Pulmonary artery endothelial cell (primary cell): ENCODE data around the gene MRPL39. TPM values are rescaled to one million over a fixed set of nuclear protein-coding genes. Genes with fewer than 3 reads are reported as not detected.
"Not testable (repeated sequence)": the region's sequence is repeated elsewhere in the genome, so short reads cannot be mapped to it uniquely, and the experiment has no call there.

Experiments used
- DNase-seq: peaks from one replicate; pipeline ENCODE4 v3.0.0-alpha.2; 2011; ENCODE audit warnings: low read depth, low spot score
- total RNA-seq: library from RNA; depleted of rRNA; stranded (reverse); fragments of >200 nt; gene quantifications from 2 replicates; pipeline ENCODE4 v1.2.3, GENCODE V29; 2014

The MRPL39 gene
- total RNA-seq = 47.1 and 65.4 TPM in 2 replicates

GRCh38 chr21:25607151-25608043 is at the start of gene MRPL39:
Gene MRPL39, minus strand, starts transcription at chr21:25607481. Its CDS starts 6 bp downstream, at chr21:25607475.
- peak; percentile 39 for DNase-seq

- no peak for DNase-seq
Observed at GRCh38 chr21:25656412-25656811, 49.1 kb upstream of the MRPL39 start.

GRCh38 chr21:25649146-25649545 is 41.9 kb upstream of the MRPL39 start:
- DNase-seq = no peak

- no peak for DNase-seq
Observed at GRCh38 chr21:25647647-25648046, 40.4 kb upstream of the MRPL39 start.

- no peak for DNase-seq
Observed at GRCh38 chr21:25646474-25646873, 39.2 kb upstream of the MRPL39 start.

GRCh38 chr21:25643486-25643885 is 36.2 kb upstream of the MRPL39 start:
- DNase-seq = no peak

GRCh38 chr21:25640943-25641292 is 33.6 kb upstream of the MRPL39 start:
- DNase-seq = no peak

- DNase-seq = no peak
Observed at GRCh38 chr21:25640202-25640942, 33.1 kb upstream of the MRPL39 start.

- no peak for DNase-seq
Observed at GRCh38 chr21:25639551-25640201, 32.4 kb upstream of the MRPL39 start.

- DNase-seq = no peak
Observed at GRCh38 chr21:25638660-25639550, 31.6 kb upstream of the MRPL39 start, which contains the start of gene JAM2. Gene JAM2, plus strand, starts transcription at chr21:25639258. Its CDS starts 564 bp downstream, at chr21:25639822.

- no peak for DNase-seq
Observed at GRCh38 chr21:25637851-25638659, 30.8 kb upstream of the MRPL39 start.

GRCh38 chr21:25636727-25637126 is 29.4 kb upstream of the MRPL39 start:
- no peak for DNase-seq

- no peak for DNase-seq
Observed at GRCh38 chr21:25635310-25635709, 28.0 kb upstream of the MRPL39 start.

GRCh38 chr21:25632296-25632695 is 25.0 kb upstream of the MRPL39 start:
- no peak for DNase-seq

- no peak for DNase-seq
Observed at GRCh38 chr21:25626757-25627156, 19.5 kb upstream of the MRPL39 start.

GRCh38 chr21:25625776-25626555 is 18.7 kb upstream of the MRPL39 start:
- not testable (repeated sequence) for DNase-seq

GRCh38 chr21:25625036-25625435 is 17.8 kb upstream of the MRPL39 start:
- no peak for DNase-seq

- no peak for DNase-seq
Observed at GRCh38 chr21:25624511-25624910, 17.2 kb upstream of the MRPL39 start.

GRCh38 chr21:25619198-25619597 is 11.9 kb upstream of the MRPL39 start:
- no peak for DNase-seq
